HG03196 (cell line): ENCODE results near the gene KIF6.

Experiments used
- ATAC-seq: cut with Tn5 transposase; IDR thresholded peaks from one replicate; pipeline ENCODE4 v1.9.1; 2021; ENCODE audit not compliant: unreplicated experiment

The KIF6 gene

GRCh38 chr6:39328066-39328465, 397.1 kb downstream of the KIF6 start:
- ATAC-seq, result no peak

- ATAC-seq, result no peak
Observed at GRCh38 chr6:39327507-39327906, 397.7 kb downstream of the KIF6 start.

GRCh38 chr6:39322306-39322850, 402.8 kb downstream of the KIF6 start, which contains the start of gene KCNK16:
Gene KCNK16, minus strand, starts transcription at chr6:39322702. Its CDS starts 162 bp downstream, at chr6:39322540.
- ATAC-seq, result no peak

GRCh38 chr6:39321761-39322160, 403.4 kb downstream of the KIF6 start:
- ATAC-seq, result no peak

- ATAC-seq, result no peak
Observed at GRCh38 chr6:39320363-39320984, 404.7 kb downstream of the KIF6 start.

GRCh38 chr6:39319621-39320362, 405.4 kb downstream of the KIF6 start:
- ATAC-seq, result no peak

GRCh38 chr6:39317256-39317655, 408.0 kb downstream of the KIF6 start:
- no peak for ATAC-seq

- ATAC-seq, result no peak
Observed at GRCh38 chr6:39314273-39314795, 410.9 kb downstream of the KIF6 start, which contains the start of gene KCNK17. Gene KCNK17, minus strand, starts transcription at chr6:39314419. Its CDS starts 99 bp downstream, at chr6:39314320.

- no peak for ATAC-seq
Observed at GRCh38 chr6:39313526-39314272, 411.5 kb downstream of the KIF6 start.

- no peak for ATAC-seq
Observed at GRCh38 chr6:39312912-39313525, 412.2 kb downstream of the KIF6 start.

- no peak for ATAC-seq
Observed at GRCh38 chr6:39310542-39310941, 414.7 kb downstream of the KIF6 start.

- ATAC-seq, result no peak
Observed at GRCh38 chr6:39309942-39310531, 415.2 kb downstream of the KIF6 start.

- ATAC-seq, result no peak
Observed at GRCh38 chr6:39307462-39307861, 417.7 kb downstream of the KIF6 start.

- ATAC-seq, result no peak
Observed at GRCh38 chr6:39304951-39305350, 420.3 kb downstream of the KIF6 start.

- no peak for ATAC-seq
Observed at GRCh38 chr6:39303425-39304153, 421.6 kb downstream of the KIF6 start.

- peak; percentile 85 for ATAC-seq
Observed at GRCh38 chr6:39302669-39303424, 422.4 kb downstream of the KIF6 start.

- no peak for ATAC-seq
Observed at GRCh38 chr6:39302011-39302410, 423.2 kb downstream of the KIF6 start.

- no peak for ATAC-seq
Observed at GRCh38 chr6:39301606-39302005, 423.6 kb downstream of the KIF6 start.

- no peak for ATAC-seq
Observed at GRCh38 chr6:39300739-39301138, 424.5 kb downstream of the KIF6 start.
